NT2/D1 (cell line): ENCODE data around the gene NIT1.

Source experiments
- DNase-seq: peaks from one replicate; pipeline ENCODE4 v3.0.0-alpha.2; 2011; ENCODE audit warnings: low read depth, low spot score
- H3K27me3 ChIP-seq: 2 replicates; pipeline ENCODE4 v1.6.0; 2011; ENCODE audit warnings: mild to moderate bottlenecking; ENCODE audit not compliant: insufficient read length, insufficient read depth
- H3K36me3 ChIP-seq: 2 replicates; pipeline ENCODE4 v1.6.1; 2011; ENCODE audit warnings: mild to moderate bottlenecking, low read length, mixed read lengths; ENCODE audit not compliant: insufficient read depth, insufficient read length
- H3K4me1 ChIP-seq: 2 replicates; pipeline ENCODE4 v1.5.1; 2011; ENCODE audit not compliant: insufficient read depth, insufficient read length
- H3K4me3 ChIP-seq: 2 replicates; pipeline ENCODE4 v1.5.1; 2011; ENCODE audit warnings: low read depth; ENCODE audit not compliant: insufficient read length
- H3K9ac ChIP-seq: 2 replicates; pipeline ENCODE4 v1.6.0; 2011; ENCODE audit warnings: low read depth; ENCODE audit not compliant: insufficient read length
- H3K9me3 ChIP-seq: 2 replicates; pipeline ENCODE4 v1.5.1; 2011; ENCODE audit warnings: mild to moderate bottlenecking, low read length; ENCODE audit not compliant: insufficient read depth
- SUZ12 ChIP-seq: IDR thresholded peaks from 2 replicates; pipeline ENCODE4 v1.6.1; 2011; ENCODE audit not compliant: insufficient read length, insufficient read depth; ENCODE audit errors: extremely low read depth
- YY1 ChIP-seq: IDR thresholded peaks from 2 replicates; pipeline ENCODE4 v1.6.1; 2011; ENCODE audit not compliant: insufficient read length, insufficient read depth
- ZNF274 ChIP-seq: IDR thresholded peaks from 2 replicates; pipeline ENCODE4 v1.6.1; 2011; ENCODE audit warnings: mild to moderate bottlenecking, low read depth, low read length

The NIT1 gene

DNA sequence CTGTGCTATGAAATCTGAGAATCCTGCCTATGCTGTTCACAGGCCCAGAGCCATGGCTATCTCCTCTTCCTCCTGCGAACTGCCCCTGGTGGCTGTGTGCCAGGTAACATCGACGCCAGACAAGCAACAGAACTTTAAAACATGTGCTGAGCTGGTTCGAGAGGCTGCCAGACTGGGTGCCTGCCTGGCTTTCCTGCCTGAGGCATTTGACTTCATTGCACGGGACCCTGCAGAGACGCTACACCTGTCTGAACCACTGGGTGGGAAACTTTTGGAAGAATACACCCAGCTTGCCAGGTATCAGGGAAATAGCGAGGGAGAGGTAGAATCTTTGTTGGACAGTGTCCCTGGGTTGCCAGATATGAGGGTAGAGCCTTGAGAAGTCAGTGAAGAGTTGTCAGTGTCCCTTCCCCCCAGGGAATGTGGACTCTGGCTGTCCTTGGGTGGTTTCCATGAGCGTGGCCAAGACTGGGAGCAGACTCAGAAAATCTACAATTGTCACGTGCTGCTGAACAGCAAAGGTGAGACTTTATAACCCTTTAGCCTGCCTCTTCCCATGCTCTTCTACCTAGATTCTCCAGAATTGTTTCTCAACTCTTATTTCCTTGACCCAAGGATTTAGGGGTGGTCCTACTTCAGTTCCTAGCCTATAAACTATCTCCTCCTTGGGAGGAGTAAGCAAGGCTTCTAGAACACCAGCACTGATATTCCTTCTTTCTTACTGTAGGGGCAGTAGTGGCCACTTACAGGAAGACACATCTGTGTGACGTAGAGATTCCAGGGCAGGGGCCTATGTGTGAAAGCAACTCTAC is 1.4 kb downstream of the NIT1 start:
- peak overlapping the region; percentile 91 for H3K4me3 ChIP-seq
- H3K27me3 ChIP-seq: no peaks in the 10 kb centered on the region
- peak overlapping the region; percentile 90 for H3K9ac ChIP-seq
- H3K9me3 ChIP-seq: no peaks in the 10 kb centered on the region
- TF ChIP-seq YY1: no peak
- H3K4me1 ChIP-seq: peaks cover 10% of the 10 kb centered on the region
- H3K36me3 ChIP-seq: peaks cover 76% of the 10 kb centered on the region
- no peak for DNase-seq

- no peak overlapping the region for H3K4me3 ChIP-seq
- H3K4me1 ChIP-seq: peaks cover 10% of the 10 kb centered on the region
- H3K36me3 ChIP-seq: peaks cover 76% of the 10 kb centered on the region
- TF ChIP-seq YY1 (no peak), SUZ12 (no peak), ZNF274 (no peak)
- H3K9ac ChIP-seq: no peak overlapping the region
- no peaks in the 10 kb centered on the region for H3K9me3 ChIP-seq
- DNase-seq: no peak
- H3K27me3 ChIP-seq: no peaks in the 10 kb centered on the region
Observed at GRCh38 chr1:161121042-161121650, 3.2 kb downstream of the NIT1 start.

- TF ChIP-seq ZNF274 (no peak), YY1 (no peak), SUZ12 (no peak)
- Histone ChIP-seq H3K4me3 (no peak overlapping the region), H3K36me3 (peaks cover 75% of the 10 kb centered on the region), H3K9me3 (no peaks in the 10 kb centered on the region), H3K27me3 (no peaks in the 10 kb centered on the region), H3K4me1 (peaks cover 10% of the 10 kb centered on the region), H3K9ac (no peak overlapping the region)
- no peak for DNase-seq
Observed at GRCh38 chr1:161121834-161122233, 3.9 kb downstream of the NIT1 start.

GRCh38 chr1:161122967-161123366 is 5.1 kb downstream of the NIT1 start:
- H3K36me3 ChIP-seq: peaks cover 87% of the 10 kb centered on the region

DNA sequence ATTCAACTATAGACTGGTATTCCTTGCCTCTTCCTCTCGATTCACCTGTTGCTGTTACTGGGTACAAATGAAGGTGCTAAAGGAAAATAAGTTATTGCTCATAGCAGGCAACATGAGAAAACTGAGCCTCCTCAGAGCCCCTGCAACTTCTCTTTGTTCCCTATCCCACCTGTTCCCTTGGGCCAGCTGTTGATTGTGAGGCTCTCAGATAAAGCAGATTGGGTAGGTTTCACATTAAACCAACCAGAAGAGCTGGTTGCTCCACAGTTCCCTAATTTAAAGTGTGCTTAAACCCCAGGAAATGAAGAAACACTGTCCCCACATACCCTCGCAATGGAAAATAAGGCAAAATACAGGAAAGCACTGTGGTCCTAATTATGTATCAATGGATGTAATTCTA is 9.7 kb downstream of the NIT1 start:
- Histone ChIP-seq H3K9ac (no peak overlapping the region), H3K9me3 (no peaks in the 10 kb centered on the region), H3K27me3 (no peaks in the 10 kb centered on the region), H3K4me3 (no peak overlapping the region), H3K36me3 (peaks cover 74% of the 10 kb centered on the region), H3K4me1 (no peaks in the 10 kb centered on the region)
- no peak for DNase-seq
- no peak for TF ChIP-seq ZNF274
- TF ChIP-seq SUZ12: no peak
- TF ChIP-seq YY1: no peak

More at GRCh38 chr1:161122967-161123366, 5.1 kb downstream of the NIT1 start:
- DNase-seq: no peak
- Histone ChIP-seq H3K4me3 (no peak overlapping the region), H3K4me1 (peaks cover 10% of the 10 kb centered on the region), H3K27me3 (no peaks in the 10 kb centered on the region), H3K9me3 (no peaks in the 10 kb centered on the region), H3K9ac (no peak overlapping the region)
- TF ChIP-seq YY1: no peak
- no peak for TF ChIP-seq SUZ12
- no peak for TF ChIP-seq ZNF274

DNA sequence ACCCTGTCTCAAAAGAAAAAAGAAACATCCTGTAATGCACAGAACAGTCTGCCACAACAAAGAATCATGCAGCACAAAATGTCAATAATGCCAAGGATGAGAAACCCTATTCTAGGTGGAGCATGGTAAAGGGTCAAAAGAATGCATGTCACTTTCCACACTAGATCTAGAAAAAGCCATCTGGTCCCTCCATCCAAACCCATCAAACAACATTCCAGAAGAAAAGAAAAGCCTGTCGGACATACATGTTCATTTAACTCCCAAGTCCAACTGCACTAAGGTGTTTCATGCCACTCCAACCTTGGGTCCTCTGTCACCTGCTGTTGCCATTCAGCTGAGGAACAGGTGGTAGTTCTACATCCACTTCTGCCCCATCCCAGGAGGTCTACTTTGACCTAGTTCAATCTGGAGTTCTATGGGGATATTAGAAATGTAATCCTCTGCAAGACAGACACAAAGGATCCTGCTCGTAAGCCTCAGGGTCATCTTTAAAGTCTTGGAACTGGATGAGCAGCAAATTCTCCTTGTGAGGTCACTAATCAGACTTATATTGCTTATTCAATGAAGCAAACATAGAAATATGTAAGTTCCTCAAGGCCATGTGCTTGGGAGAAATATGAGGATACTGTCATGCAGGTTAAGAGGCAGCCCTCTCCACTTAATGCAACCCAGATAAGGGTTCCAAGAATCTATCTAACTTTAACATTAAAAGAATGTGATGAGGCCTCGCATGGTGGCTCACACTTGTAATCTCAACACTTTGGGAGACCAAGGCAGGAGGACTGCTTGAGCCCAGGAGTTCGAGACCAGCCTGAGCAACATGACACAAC is 10.9 kb downstream of the NIT1 start:
- no peak for TF ChIP-seq YY1
- TF ChIP-seq ZNF274: no peak
- no peak for TF ChIP-seq SUZ12
- Histone ChIP-seq H3K9ac (no peak overlapping the region), H3K36me3 (peaks cover 64% of the 10 kb centered on the region), H3K4me3 (no peak overlapping the region), H3K27me3 (no peaks in the 10 kb centered on the region), H3K4me1 (no peaks in the 10 kb centered on the region), H3K9me3 (no peaks in the 10 kb centered on the region)
- no peak for DNase-seq

DNA sequence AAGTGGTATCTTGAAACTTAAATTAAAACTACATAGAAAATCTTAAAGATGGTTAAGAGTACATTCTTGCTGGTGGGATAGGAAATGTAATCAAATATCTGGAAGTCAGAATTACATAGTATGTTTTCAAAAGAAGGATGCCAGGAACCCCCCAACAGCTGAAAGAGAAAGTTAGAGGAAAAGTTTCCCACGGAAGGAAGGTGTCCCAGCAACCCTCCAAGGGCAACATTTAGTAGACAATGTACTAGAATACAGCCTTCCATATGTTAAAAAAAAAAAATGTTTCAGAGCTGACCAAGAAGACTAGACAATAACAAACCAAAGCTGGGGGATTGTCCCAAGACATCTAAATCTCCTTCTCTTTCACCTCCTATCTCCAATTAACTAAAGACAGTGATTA is 12.4 kb downstream of the NIT1 start:
- no peak for DNase-seq
- H3K9me3 ChIP-seq: no peaks in the 10 kb centered on the region
- H3K9ac ChIP-seq: no peak overlapping the region
- H3K36me3 ChIP-seq: peaks cover 59% of the 10 kb centered on the region
- H3K27me3 ChIP-seq: no peaks in the 10 kb centered on the region
- no peak for TF ChIP-seq YY1
- TF ChIP-seq ZNF274: no peak
- TF ChIP-seq SUZ12: no peak
- H3K4me1 ChIP-seq: no peaks in the 10 kb centered on the region
- H3K4me3 ChIP-seq: no peak overlapping the region
